ENCODE results near the gene DSCAML1.

DNA sequence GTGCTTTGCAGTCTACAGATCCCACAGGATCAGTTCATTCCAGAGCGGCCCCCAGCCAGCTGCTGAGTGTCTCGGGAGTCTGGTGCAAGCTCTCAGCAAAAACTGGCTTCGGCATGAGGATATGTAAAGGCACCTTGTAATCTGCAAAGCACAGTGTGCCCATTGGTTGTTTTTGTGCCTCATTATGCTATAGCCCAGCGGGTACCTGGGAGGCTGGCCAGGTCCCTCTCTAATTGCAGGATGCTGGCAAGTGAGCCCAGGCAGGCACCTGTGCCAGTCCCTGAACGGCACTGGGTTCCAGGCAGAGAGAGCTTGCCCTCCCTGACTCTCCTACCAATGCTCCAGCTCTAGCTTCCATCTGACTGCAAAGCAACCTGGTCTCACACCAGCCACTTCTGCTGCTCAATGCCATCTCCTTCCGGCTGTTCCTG, 128.7 kb downstream of the DSCAML1 start:
- TF ChIP-seq EZH2 (IDR thresholded peaks at IDR 0.05; ENCODE audit: insufficient read depth, poor library complexity, severe bottlenecking) (no peak), EZH2phosphoT487 (IDR thresholded peaks at IDR 0.05; ENCODE audit: insufficient read depth, low read depth) (no peak)
